ACHN (cell line): ENCODE results near the gene CELF4.
"Not testable (repeated sequence)": the region's sequence is repeated elsewhere in the genome, so short reads cannot be mapped to it uniquely, and the experiment has no call there.

ENCODE experiments used
- DNase-seq: peaks from one replicate; pipeline ENCODE4 v3.0.0-alpha.2; 2015
- in situ Hi-C: cut with HindIII; loops from 2 replicates; pipeline ENCODE4 v1.10.0; 2017; ENCODE audit warnings: low sequenced_read_pairs, low pct_ligation_motif_present, low pct_unique_long_range_greater_than_20kb

The CELF4 gene

DNA sequence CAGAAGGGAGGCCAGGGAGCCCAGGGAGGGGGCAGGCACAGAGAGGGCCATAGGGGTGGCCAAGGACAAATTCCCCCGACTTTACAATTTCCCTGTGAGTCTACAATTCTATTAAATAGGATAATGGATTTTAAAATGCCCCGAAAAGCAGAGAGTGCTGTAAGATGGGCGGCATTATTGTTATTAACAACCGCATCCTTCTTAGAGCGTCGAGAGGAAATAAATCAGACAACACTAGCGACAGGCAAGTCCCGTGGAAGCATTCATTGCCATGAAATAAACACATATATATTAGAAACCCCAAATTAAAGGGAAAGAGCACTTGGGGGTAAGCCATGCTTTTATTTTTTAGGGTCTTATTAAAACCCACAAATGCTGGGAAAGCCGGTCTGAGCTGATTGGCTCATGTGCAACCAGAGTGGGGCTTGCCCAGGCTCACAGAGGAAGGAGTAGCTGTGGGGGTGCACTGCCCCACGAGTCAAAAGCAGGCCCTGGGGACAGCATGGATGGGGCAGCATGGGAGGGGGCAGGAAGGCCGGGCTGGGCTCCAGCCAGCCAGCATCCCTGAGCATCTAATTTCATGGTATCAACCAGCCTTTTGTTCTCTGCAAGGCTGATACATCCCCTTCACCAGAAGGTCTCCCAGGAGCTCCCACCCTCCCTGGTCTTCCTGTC lies 187.1 kb downstream of the CELF4 start:
- no peak for DNase-seq
- in situ Hi-C loops = loop anchor here (25.0 kb wide), 1 partner anchor 109 kb away; no protein-coding TSS in a partner anchor

DNA sequence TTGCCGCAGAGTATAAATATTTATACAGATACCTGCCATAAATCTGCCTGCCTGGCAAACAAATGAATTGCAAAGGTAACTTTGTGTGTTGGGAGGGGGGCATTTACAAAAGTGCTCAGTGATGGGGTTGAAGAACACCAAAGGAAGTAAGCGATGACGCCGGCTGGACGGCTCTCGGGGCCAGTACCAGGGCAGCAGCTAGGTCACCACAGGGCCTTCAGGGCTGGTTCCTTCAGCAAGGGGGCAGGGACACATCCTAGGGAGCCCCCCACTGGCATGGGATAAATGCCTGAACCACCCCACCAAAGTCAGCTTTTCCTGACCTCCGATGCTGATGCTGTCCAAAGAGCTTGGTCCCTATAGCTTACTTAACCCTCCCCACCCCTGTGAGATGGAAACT lies 190.4 kb downstream of the CELF4 start:
- DNase-seq = no peak
- in situ Hi-C loops = loop anchor here (25.0 kb wide), 1 partner anchor 112 kb away; no protein-coding TSS in a partner anchor

DNA sequence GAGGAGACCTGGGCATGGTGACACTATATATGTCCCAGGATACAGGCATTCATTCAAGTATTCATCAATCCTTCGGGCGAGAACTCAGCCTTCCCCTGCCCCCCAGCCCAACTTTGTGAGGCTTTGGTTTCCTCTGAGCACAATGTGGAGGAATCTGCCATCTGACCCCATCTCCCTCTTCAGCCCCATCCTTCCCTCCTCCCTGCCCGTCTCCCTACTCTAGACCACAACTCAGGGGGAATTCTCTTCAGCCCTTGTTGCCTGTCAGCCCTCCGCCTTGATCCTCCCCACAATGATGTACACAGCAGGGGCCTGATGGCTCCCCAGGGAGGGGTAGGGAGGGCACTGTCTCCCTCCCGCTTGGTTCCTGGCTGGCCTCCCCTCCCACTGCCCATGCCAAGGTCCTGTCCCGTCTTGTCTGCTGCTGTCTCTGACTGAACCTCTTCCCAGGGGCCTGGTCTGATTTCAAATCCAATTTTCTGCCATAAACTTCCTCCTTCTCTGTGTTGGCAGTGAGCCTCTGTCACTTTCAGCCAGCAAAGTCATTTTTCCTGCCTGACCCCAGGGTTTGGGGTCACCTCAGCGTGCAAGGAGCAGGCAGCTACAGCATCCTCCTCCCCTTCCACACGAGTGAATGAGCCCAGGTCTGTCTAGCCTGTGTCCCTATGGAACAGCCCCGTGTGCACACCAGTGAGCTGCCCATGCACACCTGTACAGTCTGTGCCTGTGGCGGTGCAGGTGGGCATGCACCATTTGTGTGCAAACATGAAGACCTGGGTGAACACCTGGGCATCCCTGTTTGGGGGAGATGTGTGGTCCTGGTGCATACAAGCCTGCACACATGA lies 197.3 kb downstream of the CELF4 start:
- DNase-seq = no peak
- in situ Hi-C loops = no loop called here

DNA sequence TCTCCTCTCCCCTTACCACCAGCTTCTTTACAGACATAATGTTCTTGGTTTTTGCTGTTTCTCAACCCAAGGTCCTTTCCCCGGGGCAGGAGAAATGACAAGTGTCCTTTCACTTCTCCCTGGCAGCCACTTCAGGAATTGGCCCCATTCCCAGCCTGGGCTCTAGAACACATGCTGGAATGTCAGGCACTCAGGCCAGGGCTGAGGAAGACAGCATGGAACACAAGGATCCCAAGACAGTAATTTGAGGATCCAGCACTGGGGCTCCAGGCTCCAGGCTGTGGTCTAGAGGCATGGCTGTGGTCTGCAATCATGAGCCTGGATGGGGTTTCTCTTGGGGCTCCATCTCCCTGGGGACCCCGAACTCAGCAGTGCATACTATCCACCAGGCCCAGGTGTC lies 201.4 kb downstream of the CELF4 start:
- no peak for DNase-seq
- in situ Hi-C loops = no loop called here

DNA sequence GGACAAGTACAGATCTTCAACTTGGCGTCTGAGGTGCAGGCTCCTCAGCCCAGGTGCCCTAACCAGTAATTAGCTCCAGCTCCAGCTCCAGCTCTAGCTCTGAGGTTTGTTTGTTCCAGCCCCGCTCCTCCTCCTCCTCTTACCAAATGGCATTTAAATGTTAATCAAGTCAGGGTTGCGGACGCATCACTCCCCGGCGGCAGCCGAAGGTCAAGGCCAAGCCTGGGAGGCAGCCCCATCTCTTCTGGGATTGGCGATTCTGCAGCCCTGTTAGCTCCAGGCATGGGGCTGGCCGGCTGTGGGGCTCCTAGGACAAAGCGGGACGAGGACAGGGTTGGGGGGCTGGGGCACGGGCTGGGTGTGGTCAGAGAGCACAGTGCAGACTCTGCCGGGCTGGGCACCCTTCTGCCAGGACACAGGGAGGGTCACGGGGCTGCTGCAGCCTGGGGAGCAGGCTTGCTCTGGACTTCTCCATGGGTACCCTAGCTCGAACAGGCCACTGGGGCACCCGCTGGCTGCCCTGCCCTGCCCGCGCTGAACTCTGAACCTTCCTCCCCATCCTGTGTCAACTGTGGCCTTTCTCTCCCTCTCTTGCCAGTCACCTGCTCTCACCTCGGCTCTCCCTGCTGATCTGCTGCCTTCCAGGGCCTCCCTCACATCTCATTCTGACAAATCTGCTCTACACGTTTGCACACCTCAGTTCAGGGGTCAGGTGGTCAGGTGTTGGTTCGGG lies 203.3 kb downstream of the CELF4 start:
- DNase-seq = no peak
- in situ Hi-C loops = no loop called here

DNA sequence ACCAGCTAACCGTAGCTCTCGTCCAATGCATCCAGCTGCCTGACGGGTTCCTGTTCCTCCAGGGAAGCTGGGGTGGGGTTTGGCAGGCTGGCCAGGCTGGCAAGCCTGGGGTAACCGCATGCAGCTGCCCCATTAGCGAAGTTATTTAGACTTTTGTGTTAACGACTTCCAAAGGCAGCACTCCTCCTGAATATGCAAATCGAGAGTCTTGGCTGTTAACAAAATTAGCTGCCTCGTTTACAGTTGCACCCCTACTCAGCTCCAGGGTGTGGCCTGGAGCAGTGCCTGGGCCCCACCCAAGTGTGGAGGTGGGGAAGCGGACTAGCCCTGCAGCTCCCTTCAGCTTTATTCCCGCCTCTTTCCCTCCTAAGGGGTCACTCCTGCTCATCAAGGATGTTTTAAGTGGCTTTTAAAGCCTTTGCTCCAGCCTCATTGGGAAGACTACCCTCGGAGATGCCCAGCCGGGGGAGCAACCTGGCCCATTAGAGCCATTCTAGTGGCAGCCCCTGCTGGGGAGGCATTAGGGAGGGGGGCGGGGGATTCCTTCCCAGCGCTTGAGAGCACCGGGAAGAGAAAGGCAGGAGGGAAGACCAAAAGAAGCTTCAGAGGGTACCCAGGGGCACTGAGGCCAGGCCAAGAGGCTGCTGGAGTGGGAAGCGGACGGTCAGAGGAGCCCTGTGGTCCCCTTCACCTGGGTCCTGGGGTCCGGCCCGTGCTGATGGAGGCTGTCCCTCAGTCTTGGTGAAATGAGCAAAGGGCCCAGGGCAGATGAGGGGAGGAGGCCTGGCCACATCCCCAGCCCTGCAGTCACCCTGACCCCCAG lies 204.1 kb downstream of the CELF4 start:
- DNase-seq = no peak
- in situ Hi-C loops = no loop called here

DNA sequence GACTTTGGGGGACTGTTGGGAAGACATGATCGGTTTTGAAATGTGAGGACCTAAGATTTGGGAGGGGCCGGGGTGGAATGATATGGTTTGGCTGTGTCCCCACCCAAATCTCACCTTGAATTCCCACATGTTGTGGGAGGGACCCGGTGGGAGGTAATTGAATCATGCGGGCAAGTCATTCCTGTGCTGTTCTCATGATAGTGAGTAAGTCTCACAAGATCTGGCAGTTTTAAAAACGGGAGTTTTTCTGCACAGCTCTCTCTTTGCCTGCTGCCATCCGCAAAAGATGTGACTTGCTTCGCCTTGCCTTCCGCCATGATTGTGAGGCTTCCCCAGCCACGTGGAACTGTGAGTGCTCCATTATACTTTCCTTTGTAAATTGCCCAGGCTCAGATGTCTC lies 207.5 kb downstream of the CELF4 start:
- DNase-seq, in situ Hi-C loops: not testable (repeated sequence)

DNA sequence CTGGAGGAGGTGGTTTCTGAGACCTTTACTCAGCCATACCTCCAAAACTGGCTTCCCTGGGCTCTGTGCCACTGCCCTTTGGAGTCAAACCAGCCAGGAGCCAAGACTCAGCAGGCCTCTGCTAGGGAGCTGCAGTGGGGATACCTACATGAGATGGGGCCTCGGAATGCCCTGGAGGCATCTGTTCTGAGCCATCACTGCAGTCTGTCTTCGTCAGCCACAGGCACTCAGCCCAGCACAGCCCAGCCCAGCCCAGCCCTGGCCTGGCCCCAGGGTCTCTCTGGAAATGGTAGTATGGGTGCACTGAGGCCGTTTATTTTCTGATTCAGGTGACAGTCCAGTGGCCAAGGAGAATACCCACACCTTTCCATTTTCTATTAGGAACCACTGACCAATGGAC lies 209.8 kb downstream of the CELF4 start:
- in situ Hi-C loops = no loop called here
- DNase-seq = no peak

DNA sequence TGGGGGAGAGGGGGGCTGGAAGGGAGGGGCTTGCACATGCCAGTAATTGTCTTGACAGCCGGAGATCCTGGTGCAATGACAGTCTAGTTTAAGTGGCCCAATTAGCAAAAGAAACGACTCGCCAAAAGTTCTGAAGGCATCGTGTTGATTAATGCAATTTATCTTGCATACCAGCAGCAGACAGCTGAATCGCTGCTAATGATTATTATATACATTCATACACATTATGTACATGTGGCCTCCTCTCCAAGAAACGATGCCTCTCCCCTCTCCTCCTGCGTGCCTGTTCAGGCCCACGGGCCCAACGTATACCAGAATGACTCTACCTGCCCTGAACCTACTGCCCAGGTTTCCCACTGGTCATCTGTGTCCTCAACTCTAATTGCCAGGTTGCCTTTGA lies 214.5 kb downstream of the CELF4 start:
- no peak for DNase-seq

DNA sequence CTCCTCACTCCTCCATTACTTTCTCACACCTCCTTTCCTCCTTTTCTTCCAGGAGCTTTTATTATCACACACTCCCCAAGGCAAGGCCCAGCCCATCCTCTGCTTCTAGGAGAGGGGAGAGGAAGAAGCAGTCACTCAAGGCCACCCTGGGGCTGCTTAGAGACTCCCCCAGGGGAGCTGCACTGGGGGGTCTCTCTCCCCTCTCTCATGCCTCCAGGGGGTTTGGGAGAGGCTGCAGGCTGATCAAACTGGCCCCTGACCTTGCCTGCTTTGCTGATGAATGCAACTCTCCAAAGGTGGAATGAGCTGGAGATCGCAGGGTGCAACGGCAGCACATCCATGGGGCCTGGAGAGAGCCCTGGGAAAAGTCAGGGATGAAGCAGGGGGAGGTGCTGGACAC lies 216.9 kb downstream of the CELF4 start:
- in situ Hi-C loops = no loop called here
- DNase-seq = no peak

More for the DNA sequence above, 214.5 kb downstream of the CELF4 start:
- in situ Hi-C loops = no loop called here

DNA sequence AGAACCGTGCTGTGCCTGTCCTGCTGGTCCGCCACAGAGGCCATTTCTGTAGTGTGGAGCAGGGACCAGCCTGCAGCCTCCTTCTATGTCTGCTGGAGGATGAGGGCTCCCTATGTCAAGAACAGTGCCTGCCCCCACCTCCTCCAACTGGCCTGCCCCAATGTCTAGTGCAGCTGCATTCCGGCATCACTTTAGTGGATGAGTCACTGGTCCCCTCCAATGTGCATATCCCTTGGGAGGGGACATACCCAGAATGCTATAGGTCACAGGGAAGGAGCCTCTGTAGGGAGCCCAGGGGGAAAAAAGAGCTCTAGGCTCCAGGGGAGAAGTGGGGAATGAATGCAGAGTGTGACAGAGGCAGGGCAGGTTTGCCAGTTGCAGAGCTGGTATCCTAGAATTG lies 219.6 kb downstream of the CELF4 start:
- DNase-seq = no peak
- in situ Hi-C loops = no loop called here

DNA sequence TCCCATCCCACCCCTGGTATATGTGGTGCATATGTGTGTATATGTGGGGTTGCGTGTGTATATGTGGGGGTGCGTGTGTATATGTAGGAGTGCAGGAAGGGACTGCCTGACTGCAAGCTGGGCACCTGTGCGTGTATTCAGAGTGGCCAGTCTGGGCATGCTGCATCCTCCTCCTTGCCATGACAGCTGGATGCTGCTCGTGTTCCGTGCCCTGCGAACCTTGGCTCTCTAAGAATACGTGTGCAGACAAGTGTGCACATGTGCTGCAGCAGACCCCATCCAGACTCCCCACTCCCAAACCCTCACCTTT lies 222.1 kb downstream of the CELF4 start:
- DNase-seq = no peak
- in situ Hi-C loops = no loop called here

DNA sequence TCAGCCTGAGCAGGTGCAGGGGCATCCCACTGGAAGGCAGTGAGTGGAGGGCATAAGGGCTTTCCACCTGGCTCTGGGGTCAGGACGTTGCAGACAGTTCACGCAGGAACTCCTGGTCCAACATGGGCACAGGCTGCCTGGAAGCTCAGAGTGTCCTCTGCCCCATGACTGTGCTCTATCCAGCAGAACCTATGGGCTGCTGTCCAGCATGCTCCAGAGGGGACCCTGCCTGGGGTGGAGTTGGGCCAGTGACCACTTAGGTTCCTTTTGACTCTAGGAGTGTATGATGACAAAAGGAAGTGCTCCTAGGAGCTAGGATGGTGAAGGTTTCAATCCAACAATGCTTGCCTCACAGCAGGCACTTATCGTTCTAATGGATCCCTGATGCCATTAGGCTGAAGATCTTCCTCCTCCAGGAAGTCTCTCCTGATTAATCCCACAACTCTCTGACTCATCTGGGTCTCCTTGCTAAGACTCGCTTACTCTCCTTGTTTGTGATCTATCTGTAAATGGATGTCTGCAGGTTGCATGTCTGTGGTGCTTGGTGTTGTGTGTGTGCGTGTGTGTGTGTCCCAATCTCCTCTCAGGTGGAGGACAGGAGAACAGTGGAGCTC lies 224.0 kb downstream of the CELF4 start:
- DNase-seq = no peak
- in situ Hi-C loops = no loop called here

DNA sequence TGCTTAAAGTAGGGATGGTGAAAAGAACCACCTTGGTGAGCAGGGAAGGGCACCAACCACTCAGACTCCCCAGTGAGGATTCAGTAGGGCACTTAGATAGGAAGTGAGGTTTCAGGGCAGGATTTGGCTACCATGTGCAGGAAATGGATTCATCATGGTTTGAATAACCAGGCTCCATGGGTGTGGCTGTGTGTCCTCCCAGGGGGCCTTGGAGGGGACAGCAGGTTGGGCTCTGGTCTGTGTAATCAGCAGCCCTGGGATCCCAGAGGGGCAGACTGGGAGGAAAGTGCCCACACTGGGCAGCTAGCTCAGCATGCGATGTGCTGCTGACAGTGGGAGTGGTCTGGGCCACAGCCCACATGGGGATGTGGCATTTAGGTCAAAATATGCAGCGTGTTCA lies 224.6 kb downstream of the CELF4 start:
- in situ Hi-C loops = no loop called here
- no peak for DNase-seq

DNA sequence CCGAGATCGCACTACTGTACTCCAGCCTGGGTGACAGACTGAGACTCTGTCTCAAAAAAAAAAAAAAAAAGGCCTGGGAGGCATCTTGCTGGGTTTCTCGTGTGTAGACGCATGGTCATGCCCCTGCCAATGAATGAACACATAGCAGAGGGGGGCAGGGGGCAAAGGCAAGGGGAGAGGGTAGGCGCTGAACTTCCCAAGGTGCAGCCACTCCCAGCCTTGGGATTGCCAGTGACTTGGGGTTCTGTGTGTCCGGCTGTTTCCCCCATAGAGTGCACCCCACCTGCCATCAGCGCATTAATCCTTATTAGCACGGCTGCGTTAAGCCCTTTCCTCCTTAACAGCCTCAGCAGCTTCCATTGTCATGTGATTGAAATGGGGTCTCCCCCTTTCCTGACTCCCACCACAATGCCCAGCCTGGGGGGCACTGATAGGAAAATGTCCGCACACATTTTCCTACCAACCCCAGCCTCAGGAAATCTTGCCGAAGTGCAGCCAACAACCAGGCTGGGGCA lies 225.8 kb downstream of the CELF4 start:
- in situ Hi-C loops = no loop called here
- DNase-seq = no peak

DNA sequence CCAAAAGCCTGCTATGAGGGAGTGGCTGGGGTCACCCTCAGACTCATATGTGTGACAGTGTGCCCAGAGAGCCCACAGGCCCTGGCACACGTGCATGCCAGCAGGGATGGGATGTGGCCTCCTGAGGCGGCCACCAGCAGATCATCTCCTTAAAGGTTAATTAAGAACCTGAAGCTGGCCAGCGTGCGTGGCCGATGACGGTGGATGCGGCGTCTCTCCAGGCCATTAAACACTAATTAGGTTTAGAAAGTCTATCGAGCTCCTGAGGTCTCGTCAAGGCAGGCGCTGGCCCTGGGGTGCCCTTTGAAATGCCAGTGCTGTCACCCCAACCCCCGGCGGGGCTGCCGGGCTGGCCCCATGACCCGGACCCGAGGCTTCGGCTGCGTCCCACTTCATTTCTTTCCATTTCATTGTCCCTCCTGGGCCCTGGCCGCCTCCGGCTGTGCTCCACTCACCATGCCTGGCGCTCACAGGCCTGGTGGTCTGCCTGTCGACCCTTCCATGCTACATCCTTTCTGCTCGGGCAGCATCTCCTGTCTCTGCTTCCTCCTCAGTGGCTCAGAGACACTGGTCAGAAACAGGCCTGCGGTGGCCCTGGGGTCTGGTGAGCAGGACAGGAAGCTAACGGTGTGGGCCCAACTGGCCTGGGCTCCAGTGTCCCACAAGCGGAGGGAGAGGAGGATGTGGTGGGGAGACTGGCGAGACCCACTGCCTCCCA lies 228.9 kb downstream of the CELF4 start:
- in situ Hi-C loops = no loop called here
- no peak for DNase-seq

DNA sequence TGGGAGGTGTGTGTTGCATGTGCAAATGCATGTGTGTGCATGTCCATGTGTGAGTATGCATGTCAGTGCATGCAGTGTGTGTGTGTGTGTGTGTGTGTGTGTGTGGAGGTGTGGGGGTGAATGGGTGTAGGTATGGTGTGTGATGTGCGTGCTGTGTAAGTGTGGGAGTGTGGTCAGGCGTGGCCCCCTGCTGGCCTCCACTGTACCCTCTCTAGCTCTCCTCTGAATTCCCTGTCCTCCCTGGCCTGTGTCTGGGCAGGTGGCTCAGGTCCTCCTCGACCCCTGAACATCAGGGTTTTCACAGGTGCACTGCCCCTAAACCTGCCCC lies 230.2 kb downstream of the CELF4 start:
- in situ Hi-C loops = no loop called here
- peak; percentile 25 for DNase-seq
